Central memory CD8-positive, alpha-beta T cell (primary cell): Measurements from ENCODE around the gene ENOX1.

Experiments used
- ATAC-seq: fragments of 150-1000 bp; cut with Tn5 transposase; replicated peaks from 2 replicates; pipeline ENCODE4 v1.10.0; 2022; ENCODE audit warnings: mild to moderate bottlenecking, moderate FRiP score, moderate number of reproducible peaks; ENCODE audit not compliant: poor library complexity, severe bottlenecking; ENCODE audit errors: extremely low read depth
- DNase-seq, 2 donors: peaks; one replicate each; pipeline ENCODE4 v3.0.0; 2021; ENCODE audit warnings: low spot score in 2 of 2
- H3K27ac Mint-ChIP-seq: one replicate; pipeline ENCODE4 v1.8.0; 2022; ENCODE audit warnings: low read depth, mild to moderate bottlenecking, moderate library complexity, mixed read lengths
- H3K27me3 Mint-ChIP-seq: one replicate; pipeline ENCODE4 v1.8.0; 2022; ENCODE audit warnings: mixed read lengths
- H3K36me3 Mint-ChIP-seq: one replicate; pipeline ENCODE4 v1.8.0; 2022; ENCODE audit warnings: mild to moderate bottlenecking, moderate library complexity, mixed read lengths; ENCODE audit not compliant: insufficient read depth
- H3K4me1 Mint-ChIP-seq: one replicate; pipeline ENCODE4 v1.8.0; 2022; ENCODE audit warnings: mixed read lengths
- H3K4me3 Mint-ChIP-seq: one replicate; pipeline ENCODE4 v1.8.0; 2022; ENCODE audit warnings: mild to moderate bottlenecking, moderate library complexity, mixed read lengths
- H3K9me3 Mint-ChIP-seq: one replicate; pipeline ENCODE4 v1.8.0; 2022; ENCODE audit warnings: mixed read lengths

ENOX1 gene

GRCh38 chr13:43269037-43269481 lies 517.7 kb downstream of the ENOX1 start:
- H3K4me3 Mint-ChIP-seq, result no peak overlapping the region
- ATAC-seq (no peak), DNase-seq (no peak)
- H3K4me1 Mint-ChIP-seq, result no peaks in the 10 kb centered on the region
- H3K27ac Mint-ChIP-seq, result no peak overlapping the region
- no peaks in the 10 kb centered on the region for H3K9me3 Mint-ChIP-seq
- peaks cover 19% of the 10 kb centered on the region for H3K27me3 Mint-ChIP-seq
- H3K36me3 Mint-ChIP-seq, result no peaks in the 10 kb centered on the region

- ATAC-seq (no peak), DNase-seq (no peak)
- H3K27me3 Mint-ChIP-seq, result peaks cover 17% of the 10 kb centered on the region
- H3K36me3 Mint-ChIP-seq, result no peaks in the 10 kb centered on the region
- H3K4me3 Mint-ChIP-seq, result no peak overlapping the region
- H3K4me1 Mint-ChIP-seq, result no peaks in the 10 kb centered on the region
- no peak overlapping the region for H3K27ac Mint-ChIP-seq
- H3K9me3 Mint-ChIP-seq, result no peaks in the 10 kb centered on the region
Measured at GRCh38 chr13:43268632-43269031, 518.1 kb downstream of the ENOX1 start.

DNA sequence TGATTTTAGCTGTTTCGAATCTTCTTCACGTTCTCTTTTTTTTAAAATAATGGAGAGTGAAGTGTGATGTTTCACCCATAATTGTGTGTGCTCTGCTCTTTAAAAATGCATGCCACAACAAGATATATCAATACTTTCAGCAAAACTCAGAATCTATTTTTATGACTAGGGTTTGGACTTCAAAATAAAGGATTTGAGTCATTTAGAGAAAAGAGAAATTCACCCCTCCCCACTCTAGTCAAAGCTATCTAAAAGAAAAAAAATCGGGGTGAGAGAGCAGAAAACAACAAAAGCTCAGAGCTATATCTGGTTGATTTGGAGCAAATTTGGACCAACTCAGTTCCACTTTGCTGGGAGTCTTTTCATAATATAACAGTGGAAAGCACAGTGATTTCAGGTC lies 518.9 kb downstream of the ENOX1 start:
- Mint-ChIP-seq H3K4me3 (no peak overlapping the region), H3K27me3 (peaks cover 11% of the 10 kb centered on the region), H3K9me3 (no peaks in the 10 kb centered on the region), H3K4me1 (no peaks in the 10 kb centered on the region), H3K36me3 (no peaks in the 10 kb centered on the region), H3K27ac (no peak overlapping the region)
- DNase-seq (no peak), ATAC-seq (no peak)

DNA sequence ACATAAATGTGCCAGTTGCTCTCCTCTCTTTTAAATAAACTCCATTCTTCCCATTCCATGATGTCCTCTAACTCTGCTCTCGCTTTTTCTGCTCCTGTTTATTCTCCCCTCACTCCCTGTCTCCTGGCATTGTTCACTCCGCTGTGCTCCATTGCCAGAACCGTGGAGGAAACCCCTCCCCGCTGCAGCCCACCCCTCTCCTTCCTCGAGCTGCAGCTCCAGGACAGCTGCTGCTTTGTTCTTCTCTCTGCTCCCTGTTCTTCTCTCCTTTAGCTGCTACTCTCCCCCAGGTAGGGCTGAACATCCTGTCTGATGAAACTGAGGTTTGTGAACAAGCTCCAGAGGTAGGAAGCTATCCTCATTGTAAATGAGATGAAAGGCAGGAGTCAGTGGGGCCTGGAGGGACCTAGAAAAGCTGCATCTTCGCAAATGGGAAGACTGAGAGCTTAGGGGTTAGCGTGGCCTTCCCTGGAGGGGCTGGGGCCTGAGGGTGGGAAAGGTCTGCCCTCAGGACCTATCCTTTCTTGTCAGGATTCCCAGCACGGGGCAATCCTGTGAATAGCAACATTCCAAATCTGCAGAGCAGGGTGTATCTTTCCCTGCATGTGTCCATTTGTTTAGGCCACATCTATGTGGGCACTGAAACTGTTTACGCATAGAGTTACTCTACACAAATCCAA lies 519.7 kb downstream of the ENOX1 start:
- Mint-ChIP-seq H3K4me1 (no peaks in the 10 kb centered on the region), H3K4me3 (no peak overlapping the region), H3K36me3 (no peaks in the 10 kb centered on the region), H3K27ac (no peak overlapping the region), H3K27me3 (peaks cover 11% of the 10 kb centered on the region), H3K9me3 (no peaks in the 10 kb centered on the region)
- DNase-seq (no peak), ATAC-seq (no peak)

- ATAC-seq, result no peak
- Mint-ChIP-seq H3K4me1 (no peaks in the 10 kb centered on the region), H3K9me3 (peaks cover 4% of the 10 kb centered on the region), H3K27me3 (peaks cover 11% of the 10 kb centered on the region), H3K36me3 (no peaks in the 10 kb centered on the region), H3K27ac (no peak overlapping the region), H3K4me3 (no peak overlapping the region)
- DNase-seq, result no peak
Measured at GRCh38 chr13:43265028-43265427, 521.7 kb downstream of the ENOX1 start.

DNA sequence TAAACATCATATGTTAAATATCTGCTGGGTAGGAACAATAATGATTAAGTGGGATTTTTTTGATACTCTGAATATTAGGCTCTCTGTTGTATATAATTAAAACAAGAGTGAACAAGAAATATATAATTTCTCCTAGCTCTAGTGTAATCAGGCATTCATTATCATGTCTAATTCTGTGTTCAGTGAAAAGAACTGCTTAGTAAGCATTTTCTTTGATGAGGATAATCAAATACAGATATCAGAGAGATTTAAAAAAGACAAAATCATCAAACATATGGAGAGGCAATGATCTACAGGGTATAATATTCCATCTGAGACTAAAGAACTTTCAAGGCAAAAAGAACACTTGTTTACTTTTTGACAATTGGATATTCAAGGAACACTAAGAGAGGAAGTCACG lies 522.3 kb downstream of the ENOX1 start:
- Mint-ChIP-seq H3K9me3 (peaks cover 4% of the 10 kb centered on the region), H3K27ac (no peak overlapping the region), H3K36me3 (no peaks in the 10 kb centered on the region), H3K27me3 (peaks cover 11% of the 10 kb centered on the region), H3K4me3 (no peak overlapping the region), H3K4me1 (no peaks in the 10 kb centered on the region)
- no peak for ATAC-seq
- DNase-seq, result no peak

DNA sequence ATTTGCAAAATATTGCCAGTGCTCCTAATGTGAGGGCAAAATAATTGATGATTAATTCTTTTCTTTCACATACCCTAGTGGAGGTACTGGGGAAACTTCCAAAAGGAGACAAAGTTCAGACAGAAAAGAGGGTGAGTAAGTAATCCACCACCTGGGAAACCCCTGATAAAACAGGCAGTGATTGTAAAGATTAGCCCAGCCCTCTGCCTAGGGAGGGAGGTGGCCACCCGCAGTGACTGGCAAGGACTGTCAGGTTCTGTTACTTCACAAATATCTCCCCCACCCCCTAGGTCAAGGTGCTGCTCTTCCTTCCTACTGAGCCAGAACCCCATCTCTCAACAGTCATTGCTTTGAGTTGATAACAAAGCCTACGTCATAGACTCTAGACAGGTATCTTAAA lies 523.7 kb downstream of the ENOX1 start:
- no peak overlapping the region for H3K4me3 Mint-ChIP-seq
- ATAC-seq (no peak), DNase-seq (no peak)
- no peaks in the 10 kb centered on the region for H3K36me3 Mint-ChIP-seq
- peaks cover 4% of the 10 kb centered on the region for H3K9me3 Mint-ChIP-seq
- no peak overlapping the region for H3K27ac Mint-ChIP-seq
- H3K4me1 Mint-ChIP-seq, result no peaks in the 10 kb centered on the region
- peaks cover 11% of the 10 kb centered on the region for H3K27me3 Mint-ChIP-seq

DNA sequence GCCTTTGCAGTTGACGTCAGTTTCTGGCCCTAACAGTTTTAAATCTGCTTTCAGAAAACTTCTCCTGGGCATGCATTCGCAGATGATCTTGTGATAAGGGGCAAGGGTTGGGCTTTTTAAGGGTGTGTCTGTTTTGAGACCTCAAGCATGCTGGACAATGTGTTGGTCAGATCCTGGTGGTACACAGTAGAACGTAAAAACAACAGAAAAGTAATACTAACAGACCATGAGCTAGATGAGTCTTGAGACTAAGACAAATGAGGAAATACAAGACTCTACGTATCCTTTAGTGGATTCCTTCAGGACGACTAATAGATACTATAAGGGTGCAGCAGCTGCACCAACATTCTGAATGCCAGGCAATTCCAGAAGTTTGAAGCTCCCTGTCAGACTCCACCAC lies 525.8 kb downstream of the ENOX1 start:
- Mint-ChIP-seq H3K4me1 (no peaks in the 10 kb centered on the region), H3K9me3 (peaks cover 4% of the 10 kb centered on the region), H3K4me3 (no peak overlapping the region), H3K36me3 (no peaks in the 10 kb centered on the region), H3K27ac (no peak overlapping the region), H3K27me3 (peaks cover 14% of the 10 kb centered on the region)
- no peak for ATAC-seq
- no peak for DNase-seq

- ATAC-seq (no peak), DNase-seq (no peak)
- no peak overlapping the region for H3K4me3 Mint-ChIP-seq
- no peaks in the 10 kb centered on the region for H3K36me3 Mint-ChIP-seq
- H3K27ac Mint-ChIP-seq, result no peak overlapping the region
- H3K4me1 Mint-ChIP-seq, result no peaks in the 10 kb centered on the region
- H3K27me3 Mint-ChIP-seq, result peaks cover 37% of the 10 kb centered on the region
- peaks cover 4% of the 10 kb centered on the region for H3K9me3 Mint-ChIP-seq
Measured at GRCh38 chr13:43258771-43259170, 528.0 kb downstream of the ENOX1 start.

DNA sequence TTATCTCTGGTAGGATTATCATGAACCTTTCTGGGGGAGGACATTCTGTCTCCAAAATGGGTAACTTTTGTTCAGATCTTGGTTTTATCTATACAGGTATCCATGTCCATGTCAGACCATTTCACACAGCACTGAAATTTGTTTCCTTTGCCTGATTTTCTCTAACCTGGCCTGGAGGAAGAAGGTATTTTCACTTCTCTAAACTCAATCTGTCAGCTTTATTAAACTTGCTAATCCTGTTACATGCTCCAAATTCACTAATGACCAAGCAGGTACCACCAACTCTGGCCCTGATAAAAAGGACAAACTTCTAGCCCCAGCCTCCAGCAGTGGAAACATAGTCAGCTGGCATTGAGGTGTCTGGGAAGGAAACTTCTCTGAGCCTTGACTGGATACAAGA lies 529.0 kb downstream of the ENOX1 start:
- Mint-ChIP-seq H3K27me3 (peaks cover 47% of the 10 kb centered on the region), H3K4me1 (no peaks in the 10 kb centered on the region)

DNA sequence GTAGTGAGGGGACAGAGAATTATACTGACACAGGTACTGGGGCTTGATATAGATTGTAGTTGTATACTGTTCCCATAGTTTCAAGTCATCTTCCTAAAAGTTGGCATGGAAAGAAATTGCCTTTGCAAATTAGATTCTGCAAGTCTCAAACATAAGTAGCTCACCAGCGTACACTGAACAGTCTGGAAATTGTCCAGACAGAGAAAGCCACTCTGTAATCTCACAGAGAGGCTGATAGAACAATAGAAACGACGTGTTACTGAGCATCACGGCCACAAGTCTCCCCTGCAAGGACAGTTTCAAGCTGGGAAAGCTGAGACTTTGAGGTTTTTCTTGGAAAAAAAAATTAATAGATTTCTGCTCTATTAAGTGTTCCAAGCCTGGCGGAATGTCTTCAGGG lies 534.8 kb downstream of the ENOX1 start:
- no peak for ATAC-seq
- Mint-ChIP-seq H3K36me3 (peaks cover 1% of the 10 kb centered on the region), H3K4me1 (no peaks in the 10 kb centered on the region), H3K9me3 (no peaks in the 10 kb centered on the region), H3K27ac (no peak overlapping the region), H3K27me3 (peaks cover 50% of the 10 kb centered on the region), H3K4me3 (no peak overlapping the region)
- no peak for DNase-seq

More for the DNA sequence above, 529.0 kb downstream of the ENOX1 start:
- H3K27ac Mint-ChIP-seq, result no peak overlapping the region
- peaks cover 4% of the 10 kb centered on the region for H3K9me3 Mint-ChIP-seq
- DNase-seq, result no peak
- H3K4me3 Mint-ChIP-seq, result no peak overlapping the region
- H3K36me3 Mint-ChIP-seq, result peaks cover 1% of the 10 kb centered on the region
- ATAC-seq, result no peak

- H3K27ac Mint-ChIP-seq, result no peak overlapping the region
Measured at GRCh38 chr13:43246382-43246781, 540.4 kb downstream of the ENOX1 start.

DNA sequence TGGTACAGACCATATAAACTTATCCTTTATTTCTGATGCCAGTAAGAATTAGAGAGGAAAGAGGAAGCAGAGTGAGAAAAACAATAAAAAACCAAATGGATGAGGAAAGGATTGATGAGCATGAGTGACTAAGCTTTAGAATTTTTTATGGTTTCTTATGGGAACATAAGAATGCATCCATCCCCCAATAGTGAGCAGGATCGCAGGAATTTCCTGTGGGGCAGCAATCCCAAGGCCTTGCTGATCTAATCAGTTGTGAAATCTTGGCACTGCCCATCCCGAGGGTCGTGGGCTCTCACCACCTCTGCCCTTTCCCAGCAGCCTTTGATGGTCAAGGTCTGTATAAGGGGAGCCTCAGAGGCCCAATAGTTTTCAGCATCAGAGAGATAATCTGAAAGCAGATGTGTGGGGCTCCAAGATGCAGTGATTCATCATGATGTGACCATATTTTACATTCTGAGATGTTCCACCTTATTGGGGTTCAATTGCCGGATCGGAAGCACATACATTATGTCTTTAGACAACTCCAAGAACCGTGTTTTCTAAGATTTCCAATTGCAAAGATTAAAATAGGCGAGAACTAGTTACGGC lies 541.3 kb downstream of the ENOX1 start:
- no peak for DNase-seq
- no peaks in the 10 kb centered on the region for H3K36me3 Mint-ChIP-seq
- H3K27ac Mint-ChIP-seq, result no peak overlapping the region
- ATAC-seq, result no peak
- H3K27me3 Mint-ChIP-seq, result peaks cover 32% of the 10 kb centered on the region
- no peaks in the 10 kb centered on the region for H3K9me3 Mint-ChIP-seq
- no peak overlapping the region for H3K4me3 Mint-ChIP-seq
- peaks cover 6% of the 10 kb centered on the region for H3K4me1 Mint-ChIP-seq

More at GRCh38 chr13:43246382-43246781, 540.4 kb downstream of the ENOX1 start:
- H3K27me3 Mint-ChIP-seq, result peaks cover 32% of the 10 kb centered on the region
- DNase-seq (no peak), ATAC-seq (no peak)
- H3K4me1 Mint-ChIP-seq, result peaks cover 6% of the 10 kb centered on the region
- no peaks in the 10 kb centered on the region for H3K36me3 Mint-ChIP-seq
- no peak overlapping the region for H3K4me3 Mint-ChIP-seq
- no peaks in the 10 kb centered on the region for H3K9me3 Mint-ChIP-seq
